Kidney (tissue), 14 donors: ENCODE data around the gene LBHD2. TPM values are rescaled to one million over a fixed set of nuclear protein-coding genes. Genes with fewer than 3 reads are reported as not detected.

Experiments
- DNase-seq, 5 donors: peaks; one replicate each; pipeline ENCODE4 v3.0.0-alpha.2; 2013 to 2020
- FAIRE-seq: peaks from 2 replicates; lab custom pipeline; 2012; peaks lifted over from hg19 to GRCh38; lab: Jason Lieb, UNC
- H3K27ac ChIP-seq, 2 donors: one replicate each; pipeline ENCODE4 v1.7.0; 2013; ENCODE audit warnings: low read depth in 2 of 2, low read length in 2 of 2, inconsistent platforms in 1 of 2
- H3K27me3 ChIP-seq: one replicate; pipeline ENCODE4 v1.7.1; 2013; ENCODE audit warnings: low read length, inconsistent platforms; ENCODE audit not compliant: control insufficient read depth, insufficient read depth
- H3K36me3 ChIP-seq, 3 donors: one replicate each; pipeline versions ENCODE4 v1.7.0 to v1.7.1; 2013; ENCODE audit warnings: low read length in 3 of 3, control low read depth in 1 of 3, inconsistent platforms in 1 of 3; ENCODE audit not compliant: insufficient read depth in 3 of 3, control insufficient read depth in 2 of 3
- H3K4me1 ChIP-seq, 3 donors: one replicate each; pipeline versions ENCODE4 v1.7.0 to v1.7.1; 2013; ENCODE audit warnings: low read length in 3 of 3, inconsistent platforms in 1 of 3, low read depth in 1 of 3; ENCODE audit not compliant: control insufficient read depth in 2 of 3, insufficient read depth in 2 of 3
- H3K4me3 ChIP-seq, 3 donors: one replicate each; pipeline versions ENCODE4 v1.7.0 to v1.8.1; 2013; ENCODE audit warnings: low read length in 3 of 3, control low read depth in 1 of 3, inconsistent platforms in 1 of 3
- H3K9ac ChIP-seq, 3 donors: one replicate each; pipeline versions ENCODE4 v1.7.0 to v1.7.1; 2013; ENCODE audit warnings: low read length in 3 of 3, control low read depth in 1 of 3, inconsistent platforms in 1 of 3
- H3K9me3 ChIP-seq, 3 donors: one replicate each; pipeline versions ENCODE4 v1.7.0 to v1.7.1; 2013; ENCODE audit warnings: low read length in 3 of 3, control low read depth in 1 of 3, inconsistent platforms in 1 of 3; ENCODE audit not compliant: control insufficient read depth in 2 of 3, insufficient read depth in 1 of 3
- CTCF ChIP-seq: IDR thresholded peaks from 3 replicates; pipeline ENCODE4 v1.5.1; 2012; ENCODE audit warnings: mild to moderate bottlenecking, moderate library complexity, borderline replicate concordance; ENCODE audit not compliant: insufficient read depth; ENCODE audit errors: extremely low read depth
- intact Hi-C: fragments of 100-400 bp; cut with DNase I; formaldehyde crosslinking; loops from one replicate; pipeline ENCODE4 v1.11.1; 2022
- polyA plus RNA-seq: library from polyadenylated mRNA; stranded (reverse); fragments of 350-450 nt; fragmentation: Illumina TruSeq; extraction: RNeasy Lipid Tissue Mini Kit (QIAGEN cat#74804); gene quantifications from one replicate; pipeline ENCODE4 v1.2.3, GENCODE V29; 2014; ENCODE audit warnings: low read depth, low replicate concordance; ENCODE audit not compliant: insufficient read depth
- total RNA-seq: library from RNA; stranded (reverse); fragmentation: NEBNext Ultra II Directional; extraction: Animal tissue kit (Norgen Biotek cat#: 25700); gene quantifications from one replicate; pipeline ENCODE4 v1.2.1, GENCODE V29; 2021
- donor health status: control.
- donor health status: control.
- donor health status: control.
- donor health status: control.
- donor health status: control.
- donor health status: DM: yes; HTN: yes; CAD: no.
- donor health status: Normal renal cell carcinoma (clear cell type).

Gene LBHD2
- total and polyA plus RNA-seq, 2 donors from 2014 or later, result 0.82 TPM; not detected in 1

GRCh38 chr14:103111232-103111868 is 27.3 kb downstream of the LBHD2 start:
- no peak overlapping the region for H3K4me3 ChIP-seq
- TF ChIP-seq CTCF, result no peak
- H3K9ac ChIP-seq, result no peak overlapping the region
- H3K4me1 ChIP-seq, result peaks cover 0 to 14% (median 6%) of the 10 kb centered on the region in 3 donors
- DNase-seq (no peak), FAIRE-seq (no peak)
- intact Hi-C loops, result no loop called here
- H3K27me3 ChIP-seq, result no peaks in the 10 kb centered on the region
- peak overlapping the region in 1 of 2 donors; percentile 43 for H3K27ac ChIP-seq
- no peaks in the 10 kb centered on the region for H3K9me3 ChIP-seq
- H3K36me3 ChIP-seq, result no peaks in the 10 kb centered on the region

- Histone ChIP-seq H3K36me3 (no peaks in the 10 kb centered on the region), H3K4me3 (no peak overlapping the region), H3K9ac (no peak overlapping the region), H3K27me3 (no peaks in the 10 kb centered on the region), H3K27ac (no peak overlapping the region), H3K4me1 (peaks cover 0 to 14% (median 6%) of the 10 kb centered on the region in 3 donors), H3K9me3 (no peaks in the 10 kb centered on the region)
- FAIRE-seq (no peak), DNase-seq (no peak)
- TF ChIP-seq CTCF, result no peak
- intact Hi-C loops, result no loop called here
Observed at GRCh38 chr14:103112400-103113243, 28.6 kb downstream of the LBHD2 start.

- no peaks in the 10 kb centered on the region for H3K27me3 ChIP-seq
- FAIRE-seq (no peak), DNase-seq (no peak)
- H3K36me3 ChIP-seq, result no peaks in the 10 kb centered on the region
- TF ChIP-seq CTCF, result no peak
- H3K9ac ChIP-seq, result no peak overlapping the region
- H3K4me3 ChIP-seq, result no peak overlapping the region
- H3K9me3 ChIP-seq, result no peaks in the 10 kb centered on the region
- H3K27ac ChIP-seq, result no peak overlapping the region
- intact Hi-C loops, result no loop called here
- H3K4me1 ChIP-seq, result peaks cover 0 to 15% (median 8%) of the 10 kb centered on the region in 3 donors
Observed at GRCh38 chr14:103113303-103113702, 29.3 kb downstream of the LBHD2 start.
